GM19438 (cell line): ENCODE results near the gene GGT1.
"Not testable (repeated sequence)": the region's sequence is repeated elsewhere in the genome, so short reads cannot be mapped to it uniquely, and the experiment has no call there.

Source experiments
- ATAC-seq: cut with Tn5 transposase; IDR thresholded peaks from one replicate; pipeline ENCODE4 v1.9.1; 2021; ENCODE audit warnings: low read depth; ENCODE audit not compliant: unreplicated experiment

GGT1 gene

GRCh38 chr22:24595228-24595627 lies 7.8 kb upstream of the GGT1 start:
- ATAC-seq = no peak

GRCh38 chr22:24595863-24596262 lies 7.1 kb upstream of the GGT1 start:
- ATAC-seq = no peak

GRCh38 chr22:24597076-24597475 lies 5.9 kb upstream of the GGT1 start:
- ATAC-seq = not testable (repeated sequence)

GRCh38 chr22:24599514-24599913 lies 3.5 kb upstream of the GGT1 start:
- no peak for ATAC-seq

GRCh38 chr22:24599958-24600715 lies 2.9 kb upstream of the GGT1 start:
- ATAC-seq = not testable (repeated sequence)

- ATAC-seq = no peak
These were observed 1.5 kb upstream of the GGT1 start for GRCh38 chr22:24601217-24602104.

GRCh38 chr22:24602105-24602749 lies 766 bp upstream of the GGT1 start:
- ATAC-seq = not testable (repeated sequence)

GRCh38 chr22:24603770-24604629 lies 1.0 kb downstream of the GGT1 start:
- ATAC-seq = not testable (repeated sequence)

- ATAC-seq = not testable (repeated sequence)
These were observed 3.3 kb downstream of the GGT1 start for GRCh38 chr22:24606340-24606739.

GRCh38 chr22:24607429-24607983 lies 4.5 kb downstream of the GGT1 start:
- ATAC-seq = not testable (repeated sequence)

GRCh38 chr22:24608327-24608726 lies 5.3 kb downstream of the GGT1 start:
- not testable (repeated sequence) for ATAC-seq

- not testable (repeated sequence) for ATAC-seq
These were observed 6.9 kb downstream of the GGT1 start for GRCh38 chr22:24609888-24610287.

GRCh38 chr22:24614794-24615193 lies 11.8 kb downstream of the GGT1 start:
- ATAC-seq = not testable (repeated sequence)

- ATAC-seq = not testable (repeated sequence)
These were observed 18.3 kb downstream of the GGT1 start for GRCh38 chr22:24621244-24621643.

GRCh38 chr22:24622596-24622995 lies 19.6 kb downstream of the GGT1 start:
- ATAC-seq = not testable (repeated sequence)

GRCh38 chr22:24627911-24628310 lies 24.9 kb downstream of the GGT1 start:
- not testable (repeated sequence) for ATAC-seq

GRCh38 chr22:24629069-24629468 lies 26.1 kb downstream of the GGT1 start:
- ATAC-seq = not testable (repeated sequence)

GRCh38 chr22:24630812-24631427 lies 27.9 kb downstream of the GGT1 start:
- not testable (repeated sequence) for ATAC-seq

GRCh38 chr22:24631430-24632122 lies 28.6 kb downstream of the GGT1 start:
- ATAC-seq = not testable (repeated sequence)
